ENCODE results near the gene ZNF532.

Gene ZNF532

DNA sequence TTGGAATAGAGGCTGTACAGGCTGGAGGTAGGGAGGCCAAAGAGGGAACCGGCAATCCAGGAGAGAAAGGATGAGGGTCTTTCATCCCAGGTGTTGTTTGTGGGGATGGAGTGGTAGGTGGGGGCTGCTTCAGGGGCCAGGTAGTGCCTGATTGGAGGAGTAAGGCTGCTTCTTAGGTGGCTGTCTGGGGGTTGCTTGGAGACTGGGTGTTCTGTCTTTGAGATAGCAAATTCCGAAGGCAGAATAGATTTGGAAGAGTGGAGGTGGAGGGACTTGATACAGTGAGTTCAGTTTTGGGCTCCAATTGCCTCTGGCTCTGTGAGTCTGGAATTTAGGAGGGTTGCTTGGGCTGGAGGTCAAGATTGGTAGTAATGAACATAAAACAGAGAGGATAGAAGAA is 5.9 kb downstream of the ZNF532 start:
- no peak for DNase-seq

GRCh38 chr18:58871514-58872420 is 7.1 kb downstream of the ZNF532 start:
- DNase-seq = no peak

- DNase-seq = no peak
Observed at GRCh38 chr18:58878640-58879039, 14.0 kb downstream of the ZNF532 start.

DNA sequence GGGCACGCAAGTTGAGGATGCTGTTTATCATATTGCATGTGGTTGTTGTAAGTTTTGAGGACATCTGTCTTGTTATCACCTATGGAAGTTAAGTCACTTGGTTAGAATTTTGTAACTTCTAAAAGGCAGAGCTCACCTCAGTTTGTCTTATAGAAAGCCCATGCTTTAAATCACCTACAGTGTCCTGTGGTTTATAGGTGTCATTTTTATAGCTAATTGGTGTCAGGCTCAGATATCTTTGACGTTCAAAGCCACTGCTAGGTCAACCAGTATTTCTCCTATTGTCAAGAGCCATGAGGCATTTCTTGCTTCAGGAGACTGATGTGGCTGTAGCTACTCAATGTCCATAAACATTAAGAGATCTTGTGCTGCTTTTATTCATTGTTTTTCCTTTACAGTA is 16.8 kb downstream of the ZNF532 start:
- no peak for DNase-seq

GRCh38 chr18:58882044-58882443 is 17.4 kb downstream of the ZNF532 start:
- no peak for DNase-seq

- DNase-seq = no peak
Observed at GRCh38 chr18:58882686-58883085, 18.0 kb downstream of the ZNF532 start.

GRCh38 chr18:58884680-58885079 is 20.0 kb downstream of the ZNF532 start:
- no peak for DNase-seq

DNA sequence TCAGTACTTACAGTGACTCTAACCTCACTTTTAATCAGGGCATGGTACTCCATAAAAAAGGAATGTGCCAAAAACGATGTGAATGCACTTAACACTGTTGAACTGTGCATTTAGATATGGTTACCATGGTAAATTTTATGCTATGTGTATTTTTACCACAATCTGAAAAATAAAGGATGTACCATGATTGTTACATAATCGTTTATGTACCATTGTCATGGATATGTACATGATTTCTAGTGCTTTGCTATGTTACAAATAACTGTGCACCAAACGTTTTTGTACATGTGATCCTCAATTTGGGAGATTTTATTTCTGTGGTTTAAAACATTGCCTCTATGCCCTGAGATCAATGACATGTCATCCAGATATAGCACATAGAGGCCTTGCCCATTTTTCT is 21.8 kb downstream of the ZNF532 start:
- DNase-seq = no peak

DNA sequence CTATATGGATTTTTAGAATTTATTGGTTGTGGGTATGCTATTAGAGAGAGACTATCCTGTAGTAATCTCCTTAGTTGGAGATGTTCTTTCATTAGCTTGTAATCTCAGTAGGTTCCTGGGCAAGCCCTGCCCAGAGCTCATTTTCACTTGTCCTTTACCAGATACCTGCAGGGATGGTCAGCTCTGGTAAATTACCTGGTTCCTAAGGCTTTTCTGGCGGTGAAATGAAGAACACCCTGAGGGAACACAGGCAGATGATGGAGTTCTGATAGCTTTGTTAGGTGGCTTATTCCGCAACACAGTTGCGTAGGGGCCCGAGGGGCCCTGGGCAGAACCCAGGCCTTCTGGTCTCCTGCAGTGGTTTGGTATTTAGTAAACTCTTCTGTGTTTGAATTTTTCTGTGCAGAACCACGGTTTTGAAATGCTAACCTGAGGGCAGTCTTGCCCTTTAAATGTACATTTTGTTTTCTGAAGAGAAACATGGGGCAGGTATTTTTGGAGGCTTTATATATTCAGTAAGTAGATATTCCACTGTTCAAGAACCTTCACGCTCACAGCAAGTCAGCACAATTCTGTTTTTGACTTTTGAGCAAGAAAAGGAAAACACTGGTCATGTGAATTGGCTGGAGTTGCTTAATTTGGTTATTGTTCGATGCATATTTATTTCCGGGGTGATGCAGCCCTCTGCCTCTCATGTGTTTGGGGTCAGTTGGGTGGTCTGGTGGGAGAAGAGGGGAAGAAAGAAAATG is 22.4 kb downstream of the ZNF532 start:
- DNase-seq = no peak

DNA sequence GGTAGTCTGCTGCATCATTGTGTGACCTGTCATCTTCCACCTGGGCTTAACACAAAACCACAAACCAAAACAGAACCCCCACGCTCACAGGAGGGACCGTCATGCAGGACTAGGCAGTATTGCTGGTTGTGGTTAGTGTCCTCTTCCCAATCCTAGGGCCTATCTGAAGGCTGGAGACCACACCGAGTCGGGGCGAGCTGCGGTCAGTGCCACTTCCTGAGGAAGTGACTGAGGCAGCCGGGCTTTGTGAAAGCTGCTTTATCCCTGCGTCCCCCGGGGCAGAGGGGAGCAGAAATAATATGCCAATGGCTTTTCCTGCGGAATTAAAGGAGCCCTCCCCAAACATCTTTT is 22.9 kb downstream of the ZNF532 start:
- DNase-seq = no peak

- no peak for DNase-seq
Observed at GRCh38 chr18:58891776-58892175, 27.1 kb downstream of the ZNF532 start.

- DNase-seq = no peak
Observed at GRCh38 chr18:58892488-58892887, 27.8 kb downstream of the ZNF532 start.

DNA sequence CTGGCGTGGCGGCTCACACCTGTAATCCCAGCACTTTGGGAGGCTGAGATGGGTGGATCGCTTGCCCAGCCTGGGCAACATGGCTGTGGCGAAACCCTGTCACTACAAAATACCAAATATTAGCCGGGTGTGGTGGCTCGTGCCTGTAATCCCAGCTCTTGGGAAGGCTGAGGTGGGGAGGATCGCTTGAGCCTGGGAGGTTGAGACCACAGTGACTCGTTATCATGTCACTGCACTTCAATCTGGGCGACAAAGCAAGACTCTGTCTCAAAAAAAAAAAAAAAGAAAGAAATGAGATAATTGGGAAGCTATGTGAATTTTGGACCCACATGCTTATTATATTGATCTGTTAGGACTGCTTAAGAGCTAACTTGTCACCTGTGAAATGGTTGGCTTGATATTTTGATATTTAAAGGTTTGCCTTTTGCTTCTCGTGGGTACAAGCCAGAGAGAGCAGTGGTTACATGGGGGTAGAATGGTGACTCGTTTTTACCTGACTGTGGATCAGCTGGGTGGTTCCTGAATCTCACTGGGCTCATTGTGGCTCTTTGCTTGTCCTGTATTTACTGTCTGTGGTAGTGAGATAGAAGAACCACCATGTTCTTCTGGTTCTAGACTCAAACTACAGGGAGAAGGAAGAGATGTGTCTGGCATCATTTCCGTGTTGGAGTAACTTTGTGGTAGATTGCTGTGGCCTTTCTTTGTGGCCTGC is 28.9 kb downstream of the ZNF532 start:
- no peak for DNase-seq

DNA sequence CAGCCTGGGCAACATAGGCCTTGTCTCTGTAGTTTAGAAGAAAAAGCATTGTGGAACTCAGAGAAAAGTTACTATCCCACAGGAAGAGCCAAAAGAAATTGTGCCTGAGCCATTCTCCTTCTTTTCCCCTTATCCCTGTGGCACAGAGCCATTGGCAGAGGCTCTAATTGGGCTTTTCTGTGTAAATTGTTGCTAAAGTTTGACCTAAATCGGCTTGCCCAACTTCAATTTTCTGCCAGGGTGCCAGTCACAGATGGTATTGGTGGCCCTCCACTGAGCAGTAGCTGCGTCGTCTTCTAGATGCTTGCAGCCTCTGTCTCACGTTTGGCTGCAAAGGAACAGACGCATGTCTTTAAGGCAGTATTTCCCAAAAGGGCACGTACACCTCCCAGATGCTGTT is 30.3 kb downstream of the ZNF532 start:
- DNase-seq = no peak

GRCh38 chr18:58895385-58895784 is 30.7 kb downstream of the ZNF532 start:
- DNase-seq = no peak

DNA sequence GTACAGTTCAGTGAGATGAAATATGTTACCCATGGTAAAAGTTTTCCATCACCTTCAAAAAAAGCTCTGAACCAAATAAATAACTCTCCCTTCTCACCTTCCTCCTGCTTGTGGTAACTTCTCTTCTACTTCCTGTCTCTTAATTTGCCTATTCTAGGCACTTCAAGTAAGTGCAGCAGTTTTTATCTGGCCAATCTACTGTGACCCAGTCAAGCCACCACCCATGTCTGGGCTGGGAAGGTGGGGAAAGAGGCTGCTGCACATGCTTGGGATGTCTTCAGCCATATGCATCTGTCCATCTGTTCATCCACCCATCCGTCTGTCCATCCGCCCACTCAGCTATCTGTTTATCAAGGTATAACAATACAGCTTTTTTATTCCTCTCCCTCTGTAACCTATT is 31.6 kb downstream of the ZNF532 start:
- DNase-seq = no peak

DNA sequence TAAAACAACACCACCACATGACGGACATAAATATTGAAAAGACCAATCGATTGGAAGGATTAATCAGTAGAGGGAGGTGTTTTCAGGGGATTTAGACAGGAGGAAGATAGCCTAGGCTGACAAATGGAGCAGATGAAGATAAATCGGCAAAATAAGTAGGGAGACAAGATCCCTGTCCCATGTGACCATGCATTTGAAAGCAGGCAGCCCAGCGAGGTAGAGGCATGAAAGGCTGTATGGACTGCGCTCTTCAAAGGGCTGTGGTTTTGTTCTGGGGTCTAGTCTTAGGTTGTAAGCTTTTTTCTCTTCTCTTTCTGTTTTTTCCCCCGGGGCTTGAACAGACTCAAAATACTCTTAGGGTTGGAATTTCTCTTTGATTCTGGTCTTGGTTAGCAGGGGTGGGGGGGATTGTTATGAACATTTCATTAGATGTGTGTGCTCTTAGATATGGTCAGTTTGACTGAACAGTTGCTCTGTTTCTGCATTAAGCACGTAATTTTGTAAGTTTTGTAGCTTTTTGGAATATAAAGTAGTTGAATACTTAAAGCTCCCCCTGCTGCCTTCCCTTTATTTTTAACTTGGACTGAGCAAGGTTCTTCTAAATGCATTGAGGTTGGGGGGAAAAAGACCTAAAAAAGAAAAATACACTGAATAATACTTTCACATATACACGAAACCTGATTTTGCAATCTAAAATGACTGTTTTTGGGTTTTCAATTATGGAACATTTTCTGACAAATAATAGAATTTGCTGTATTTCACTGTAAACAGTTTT is 32.2 kb downstream of the ZNF532 start:
- DNase-seq = no peak

DNA sequence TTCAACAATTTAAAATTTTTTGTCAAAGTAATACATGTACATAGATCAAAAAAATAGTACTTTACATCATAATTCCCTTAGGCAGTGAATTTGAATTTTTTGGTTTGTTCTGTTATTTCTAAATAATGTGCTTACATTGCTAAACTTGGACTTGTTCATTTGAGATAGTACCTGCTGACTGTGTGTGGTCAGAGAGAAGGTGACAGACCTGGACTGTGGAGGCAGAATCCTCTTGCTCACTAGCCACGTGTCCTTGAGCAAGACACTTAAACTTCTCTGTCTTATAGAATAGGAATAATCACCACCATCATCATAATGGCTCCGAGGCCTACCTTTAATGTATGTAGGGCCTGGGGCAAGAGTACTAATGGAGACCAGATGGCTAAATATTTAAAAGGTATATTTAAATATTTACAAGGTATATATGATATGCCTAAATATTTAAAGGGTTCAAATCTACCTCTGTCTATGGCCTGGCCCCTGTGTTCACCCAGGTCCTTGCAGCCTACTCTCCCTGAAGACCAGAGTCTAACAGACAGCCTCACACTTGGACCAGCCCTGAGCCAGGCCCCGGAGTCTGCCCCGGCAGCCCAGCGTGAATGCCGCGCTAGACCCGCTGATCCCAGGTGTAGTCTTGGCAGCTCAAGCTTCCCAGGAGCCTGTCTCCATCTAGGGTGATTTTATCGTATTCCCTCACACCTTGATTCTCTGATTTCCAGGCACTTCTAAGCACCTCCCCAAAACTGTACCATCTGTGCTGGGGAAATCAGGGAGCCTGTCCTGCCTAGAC is 33.5 kb downstream of the ZNF532 start:
- peak; percentile 35 for DNase-seq

DNA sequence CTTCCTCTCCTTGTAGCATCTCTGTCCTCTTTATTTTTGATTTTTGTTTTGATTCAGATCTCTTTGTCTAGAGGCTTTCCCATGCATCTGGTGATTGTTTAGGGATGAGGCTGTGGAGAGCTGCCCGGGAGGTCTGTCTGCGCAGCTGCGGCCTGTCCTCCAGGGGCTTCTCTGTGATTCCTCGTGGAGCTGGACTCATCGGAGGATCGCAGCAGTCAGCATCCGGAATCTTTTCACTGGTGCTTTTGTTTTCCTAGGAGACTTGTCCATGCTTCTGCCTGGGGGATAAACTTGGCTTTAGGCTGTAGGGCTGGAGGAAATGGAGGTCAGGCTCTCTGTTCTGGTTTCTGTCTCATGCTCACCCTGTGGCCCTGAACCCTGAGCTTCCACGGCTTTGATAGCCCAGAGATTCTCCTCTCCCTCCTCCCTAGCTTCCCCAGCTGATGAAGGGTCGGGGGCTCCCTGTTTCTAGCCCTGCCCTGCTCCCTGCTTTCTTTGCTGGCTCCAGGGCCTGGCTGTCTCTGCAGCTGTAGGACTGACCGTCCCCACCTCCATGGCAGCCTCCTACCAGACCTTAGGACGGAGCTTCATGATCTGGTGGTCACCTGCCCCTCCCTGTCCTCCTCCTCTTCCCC is 35.5 kb downstream of the ZNF532 start:
- DNase-seq = no peak

DNA sequence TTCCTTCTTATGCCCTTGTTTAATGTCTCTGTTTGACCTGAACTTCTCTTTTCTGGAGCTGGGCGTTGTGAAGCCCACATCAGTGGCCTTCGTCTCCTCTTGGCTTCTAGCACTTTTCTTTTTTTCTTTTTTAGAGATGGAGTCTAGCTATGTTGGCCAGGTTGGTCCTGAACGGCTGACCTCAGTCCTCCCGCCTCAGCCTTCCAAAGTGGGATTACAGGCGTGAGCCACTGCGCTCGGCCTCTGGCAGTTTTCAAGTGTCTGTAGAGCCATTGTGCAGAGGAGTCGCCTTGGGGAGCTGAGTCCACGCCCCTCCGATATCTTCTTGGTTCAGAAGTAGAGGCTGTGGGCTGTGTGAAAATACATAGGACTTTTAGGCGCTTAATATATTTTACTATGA is 36.5 kb downstream of the ZNF532 start:
- no peak for DNase-seq

- DNase-seq = no peak
Observed at GRCh38 chr18:58901783-58902182, 37.1 kb downstream of the ZNF532 start.

- DNase-seq = no peak
Observed at GRCh38 chr18:58902961-58903360, 38.3 kb downstream of the ZNF532 start.

Data from NCI-H1105 (cell line).